Activated CD4-positive, alpha-beta T cell treated with anti-CD3 and anti-CD28 coated beads, Interleukin-2, amount 10 ng/mL, durations not matched to agents 7 days and 5 days (primary cell): ENCODE measurements around the gene S100A2. TPM values are rescaled to one million over a fixed set of nuclear protein-coding genes. Genes with fewer than 3 reads are reported as not detected.
A peak's percentile ranks its signal among the peaks of the same experiment; 100 is the strongest.
"Not testable (repeated sequence)": the region's sequence is repeated elsewhere in the genome, so short reads cannot be mapped to it uniquely, and the experiment has no call there.

ENCODE experiments used
- CTCF ChIA-PET: fragments of 350-600 bp; sonication (Branson Sonifier 250); formaldehyde crosslinking; loops from one replicate; lab custom pipeline; 2021; ENCODE audit warnings: antibody characterized with exemption; lab: Charles Lee
- POLR2A ChIA-PET: fragments of 350-600 bp; sonication (Branson Sonifier 250); formaldehyde crosslinking; loops from one replicate; lab custom pipeline; 2021; ENCODE audit warnings: antibody characterized with exemption; lab: Charles Lee
- DNase-seq: peaks from one replicate; pipeline ENCODE4 v3.0.0-alpha.2; 2020
- H3K27ac Mint-ChIP-seq: one replicate; pipeline ENCODE4 v1.8.0; 2021; ENCODE audit warnings: mild to moderate bottlenecking, moderate library complexity, mixed read lengths
- H3K27me3 Mint-ChIP-seq: one replicate; pipeline ENCODE4 v1.8.0; 2021; ENCODE audit warnings: mixed read lengths
- H3K36me3 Mint-ChIP-seq: one replicate; pipeline ENCODE4 v1.8.0; 2021; ENCODE audit warnings: low read depth, mixed read lengths
- H3K4me1 Mint-ChIP-seq: one replicate; pipeline ENCODE4 v1.8.0; 2021; ENCODE audit warnings: mixed read lengths
- H3K4me3 Mint-ChIP-seq: one replicate; pipeline ENCODE4 v1.8.0; 2021; ENCODE audit warnings: mild to moderate bottlenecking, moderate library complexity, mixed read lengths
- H3K9me3 Mint-ChIP-seq: one replicate; pipeline ENCODE4 v1.8.0; 2021; ENCODE audit warnings: mixed read lengths
- total RNA-seq, 2 experiments: library from RNA; stranded (reverse); gene quantifications; one replicate each; pipeline ENCODE4 v1.2.3, GENCODE V29; 2021

S100A2 gene
- total RNA-seq, 2 experiments from 2014 or later = 0.50 to 1.8 TPM

- H3K27me3 Mint-ChIP-seq = no peaks in the 10 kb centered on the region
- H3K4me3 Mint-ChIP-seq = no peak overlapping the region
- DNase-seq = no peak
Measured at GRCh38 chr1:153520818-153521476, 44.7 kb downstream of the S100A2 start.

GRCh38 chr1:153520137-153520691, 45.4 kb downstream of the S100A2 start:
- H3K27me3 Mint-ChIP-seq, H3K27ac Mint-ChIP-seq, H3K9me3 Mint-ChIP-seq, DNase-seq, H3K4me3 Mint-ChIP-seq, H3K36me3 Mint-ChIP-seq: not testable (repeated sequence)
- POLR2A ChIA-PET = interaction anchor here (0.5 kb wide), 1 partner anchor 38 kb away, joined by 5 read pairs; no protein-coding TSS in a partner anchor
- CTCF ChIA-PET = interaction anchor here (0.6 to 3.4 kb wide), 7 partner anchors 9 to 152 kb away, joined by 3 to 16 read pairs (median 8); no protein-coding TSS in a partner anchor
- H3K4me1 Mint-ChIP-seq = peaks cover 28% of the 10 kb centered on the region

More at GRCh38 chr1:153520818-153521476, 44.7 kb downstream of the S100A2 start:
- ChIA-PET CTCF (interaction anchor here (0.6 to 3.4 kb wide), 8 partner anchors 10 to 101 kb away, joined by 3 to 16 read pairs (median 6); partner anchors contain the start of gene S100A6), POLR2A (no interaction called here)
- H3K36me3 Mint-ChIP-seq = peaks cover 2% of the 10 kb centered on the region
- H3K9me3 Mint-ChIP-seq = no peaks in the 10 kb centered on the region
- H3K27ac Mint-ChIP-seq = no peak overlapping the region
- H3K4me1 Mint-ChIP-seq = peaks cover 21% of the 10 kb centered on the region

- Mint-ChIP-seq H3K4me1 (peaks cover 30% of the 10 kb centered on the region), H3K36me3 (peaks cover 2% of the 10 kb centered on the region), H3K27me3 (no peaks in the 10 kb centered on the region), H3K4me3 (no peak overlapping the region), H3K9me3 (no peaks in the 10 kb centered on the region), H3K27ac (no peak overlapping the region)
- no peak for DNase-seq
- CTCF ChIA-PET = interaction anchor here (0.6 to 3.2 kb wide), 3 partner anchors 13 to 213 kb away, joined by 3 to 16 read pairs (median 8); no protein-coding TSS in a partner anchor
- POLR2A ChIA-PET = no interaction called here
Measured at GRCh38 chr1:153519242-153519641, 46.4 kb downstream of the S100A2 start.

GRCh38 chr1:153515504-153516394, 49.9 kb downstream of the S100A2 start:
- H3K9me3 Mint-ChIP-seq = no peaks in the 10 kb centered on the region
- H3K27ac Mint-ChIP-seq = peak overlapping the region; percentile 55
- POLR2A ChIA-PET = no interaction called here
- DNase-seq = no peak
- CTCF ChIA-PET = interaction anchor here (1.2 to 2.4 kb wide), 3 partner anchors 17 to 57 kb away, joined by 5 to 9 read pairs (median 7); no protein-coding TSS in a partner anchor
- no peak overlapping the region for H3K4me3 Mint-ChIP-seq
- H3K27me3 Mint-ChIP-seq = no peaks in the 10 kb centered on the region
- peaks cover 42% of the 10 kb centered on the region for H3K4me1 Mint-ChIP-seq
- no peaks in the 10 kb centered on the region for H3K36me3 Mint-ChIP-seq

DNA sequence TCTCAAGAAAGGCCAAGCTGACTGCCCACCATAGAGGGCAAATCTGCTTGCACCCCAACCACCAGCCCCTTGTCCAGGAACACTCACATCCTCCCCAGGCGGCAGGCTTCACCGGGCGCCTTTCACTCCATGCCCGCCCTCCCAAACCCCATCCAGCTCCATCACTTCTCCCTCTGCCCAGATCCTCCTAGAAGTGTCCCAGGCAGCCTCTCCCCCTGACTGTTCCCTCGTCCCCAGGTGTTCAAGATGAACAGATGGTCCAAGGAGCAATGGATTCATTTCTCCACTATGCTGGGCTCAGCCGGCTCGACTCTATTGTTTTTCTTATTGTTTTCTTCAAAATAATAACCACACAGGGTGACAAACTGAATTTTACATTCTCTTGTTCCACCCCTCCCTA, 52.0 kb downstream of the S100A2 start:
- Mint-ChIP-seq H3K4me3 (no peak overlapping the region), H3K27ac (no peak overlapping the region), H3K4me1 (peaks cover 44% of the 10 kb centered on the region), H3K36me3 (no peaks in the 10 kb centered on the region), H3K9me3 (no peaks in the 10 kb centered on the region), H3K27me3 (no peaks in the 10 kb centered on the region)
- ChIA-PET POLR2A (no interaction called here), CTCF (interaction anchor here (4.9 kb wide), 1 partner anchor 21 kb away, joined by 38 read pairs; the partner anchor contains the start of gene S100A6)
- no peak for DNase-seq

- Mint-ChIP-seq H3K27ac (no peak overlapping the region), H3K9me3 (no peaks in the 10 kb centered on the region), H3K36me3 (no peaks in the 10 kb centered on the region), H3K4me3 (no peak overlapping the region), H3K4me1 (peaks cover 40% of the 10 kb centered on the region), H3K27me3 (no peaks in the 10 kb centered on the region)
- POLR2A ChIA-PET = no interaction called here
- DNase-seq = no peak
- CTCF ChIA-PET = interaction anchor here (0.6 to 4.9 kb wide), 2 partner anchors 22 to 82 kb away, joined by 4 to 38 read pairs; partner anchors contain the start of gene S100A6
Measured at GRCh38 chr1:153513023-153513422, 52.6 kb downstream of the S100A2 start.

Other genes starting within 250 kb of the S100A2 start
- not detected for gene PGLYRP4, start 217.0 kb downstream of the S100A2 start, total RNA-seq
- under 1 TPM in 1 of 2 experiments, not detected in 1; 0.77 TPM for gene S100A9, start 208.0 kb downstream of the S100A2 start, total RNA-seq
- gene S100A12, start 190.2 kb downstream of the S100A2 start, total RNA-seq = not detected
- not detected for gene S100A8, start 174.8 kb downstream of the S100A2 start, total RNA-seq
- not detected for gene S100A7A, start 149.3 kb downstream of the S100A2 start, total RNA-seq
- gene S100A7, start 105.2 kb downstream of the S100A2 start, total RNA-seq = not detected
- gene S100A6, start 29.9 kb downstream of the S100A2 start, total RNA-seq = 100 to 1,000 TPM; 444 to 557 TPM
- 1 to 10 TPM; 3.0 to 3.8 TPM for gene S100A5, start 24.9 kb downstream of the S100A2 start, total RNA-seq
- 100 to 1,000 TPM; 678 to 905 TPM for gene S100A4, start 20.0 kb downstream of the S100A2 start, total RNA-seq
- gene S100A3, start 16.6 kb downstream of the S100A2 start, total RNA-seq = not detected
- gene S100A16, start 47.3 kb upstream of the S100A2 start, total RNA-seq = not detected
- gene S100A14, start 50.5 kb upstream of the S100A2 start, total RNA-seq = not detected
- 1 to 10 TPM; 3.9 to 4.2 TPM for gene S100A13, start 61.7 kb upstream of the S100A2 start, total RNA-seq
- gene S100A1, start 62.6 kb upstream of the S100A2 start, total RNA-seq = not detected
- gene CHTOP, start 68.2 kb upstream of the S100A2 start, total RNA-seq = 10 to 100 TPM; 96.1 to 98.3 TPM
- 10 to 100 TPM; 36.1 to 39.6 TPM for gene SNAPIN, start 92.9 kb upstream of the S100A2 start, total RNA-seq
- 100 to 1,000 TPM; 192 to 223 TPM for gene ILF2, start 105.1 kb upstream of the S100A2 start, total RNA-seq
- gene NPR1, start 112.8 kb upstream of the S100A2 start, total RNA-seq = not detected
- 10 to 100 TPM; 62.9 to 64.8 TPM for gene INTS3, start 162.2 kb upstream of the S100A2 start, total RNA-seq
- gene SLC27A3, start 209.6 kb upstream of the S100A2 start, total RNA-seq = 10 to 100 TPM; 22.2 to 22.9 TPM